ENCODE measurements around the gene RALGAPA2.

The RALGAPA2 gene

DNA sequence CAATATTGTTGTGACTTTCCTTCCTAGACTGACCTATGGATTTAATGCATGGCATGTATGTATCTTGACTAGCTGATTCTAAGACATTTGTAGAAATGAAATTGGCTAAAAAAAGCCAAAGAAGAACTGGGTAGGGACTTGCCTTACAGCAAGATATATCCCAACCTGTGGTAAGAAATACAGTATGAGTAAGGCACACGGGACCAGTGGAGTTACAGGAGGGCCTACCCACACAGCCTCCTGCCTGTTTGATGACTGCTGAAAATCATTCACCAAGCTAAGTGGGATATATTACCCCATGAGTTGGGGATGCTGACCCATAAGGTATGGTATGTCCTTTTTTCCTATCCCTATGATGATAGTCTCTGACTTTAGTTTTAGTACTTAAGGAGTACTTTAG is 232.3 kb downstream of the RALGAPA2 start:
- DNase-seq (ENCODE audit: low read depth in 4 of 4, low spot score in 1 of 4), result no peak

DNA sequence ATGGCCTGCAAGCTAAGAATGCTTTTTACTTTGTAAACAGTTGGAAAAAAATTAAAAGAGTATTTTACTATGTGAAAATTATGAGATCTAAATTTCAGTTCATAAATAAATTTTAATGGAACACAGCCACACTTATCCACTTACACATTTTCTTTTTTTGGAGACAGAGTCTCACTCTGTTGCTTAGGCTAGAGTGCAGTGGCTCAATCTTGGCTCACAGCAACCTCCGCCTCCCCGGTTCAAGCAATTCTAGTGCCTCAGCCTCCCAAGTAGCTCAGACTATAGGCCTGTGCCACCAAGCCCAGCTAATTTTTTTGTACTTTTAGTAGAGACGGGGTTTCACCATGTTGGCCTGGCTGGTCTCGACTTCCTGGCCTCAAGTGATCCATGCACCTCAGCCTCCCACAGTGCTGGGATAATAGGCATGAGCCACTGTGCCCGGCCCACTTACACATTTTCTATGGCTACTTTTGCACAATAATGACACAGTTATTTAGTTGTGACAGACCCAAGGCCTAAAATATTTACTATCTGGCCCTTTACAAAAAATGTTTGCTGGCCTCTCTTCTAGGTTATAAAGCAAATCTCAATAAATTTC is 234.9 kb downstream of the RALGAPA2 start:
- no peak for DNase-seq (ENCODE audit: low read depth in 4 of 4, low spot score in 1 of 4)

DNA sequence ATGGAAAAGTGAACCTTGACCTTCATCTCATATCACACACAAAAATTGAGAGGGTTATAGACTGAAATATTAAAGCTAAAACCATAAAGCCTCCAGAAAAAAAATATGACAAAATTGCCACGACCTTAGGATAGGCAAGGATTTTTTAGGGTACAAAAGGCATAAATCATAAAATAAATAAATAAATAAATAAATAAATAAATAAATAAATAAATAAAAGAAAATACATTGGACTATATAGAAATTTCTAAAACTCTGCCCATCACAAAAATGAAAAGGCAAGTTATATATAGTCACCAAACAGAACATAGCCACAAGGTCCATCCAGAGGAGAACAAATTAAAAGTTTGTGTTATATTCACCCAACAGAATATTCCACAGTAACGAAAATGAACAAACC is 235.9 kb downstream of the RALGAPA2 start:
- no peak for DNase-seq (ENCODE audit: low read depth in 4 of 4, low spot score in 1 of 4)

DNA sequence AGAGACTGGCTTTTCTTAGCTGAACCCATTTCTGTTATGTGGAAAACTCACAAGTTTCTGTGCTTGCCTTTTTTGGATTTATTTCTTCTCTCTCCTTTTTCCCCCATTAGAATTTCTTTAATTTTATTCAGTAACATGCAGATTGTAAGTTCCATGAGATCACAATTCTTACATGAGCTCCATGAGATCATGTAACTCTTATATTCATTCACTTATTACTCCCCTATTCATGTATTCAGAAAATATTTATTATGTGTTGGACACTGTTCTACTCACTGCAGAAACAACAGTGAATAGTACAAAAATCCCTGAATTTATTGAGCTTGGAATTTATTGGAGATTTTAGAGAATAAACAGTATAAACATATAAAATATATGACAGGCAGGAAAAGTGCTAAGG is 238.8 kb downstream of the RALGAPA2 start:
- no peak for DNase-seq (ENCODE audit: low read depth in 4 of 4, low spot score in 1 of 4)

DNA sequence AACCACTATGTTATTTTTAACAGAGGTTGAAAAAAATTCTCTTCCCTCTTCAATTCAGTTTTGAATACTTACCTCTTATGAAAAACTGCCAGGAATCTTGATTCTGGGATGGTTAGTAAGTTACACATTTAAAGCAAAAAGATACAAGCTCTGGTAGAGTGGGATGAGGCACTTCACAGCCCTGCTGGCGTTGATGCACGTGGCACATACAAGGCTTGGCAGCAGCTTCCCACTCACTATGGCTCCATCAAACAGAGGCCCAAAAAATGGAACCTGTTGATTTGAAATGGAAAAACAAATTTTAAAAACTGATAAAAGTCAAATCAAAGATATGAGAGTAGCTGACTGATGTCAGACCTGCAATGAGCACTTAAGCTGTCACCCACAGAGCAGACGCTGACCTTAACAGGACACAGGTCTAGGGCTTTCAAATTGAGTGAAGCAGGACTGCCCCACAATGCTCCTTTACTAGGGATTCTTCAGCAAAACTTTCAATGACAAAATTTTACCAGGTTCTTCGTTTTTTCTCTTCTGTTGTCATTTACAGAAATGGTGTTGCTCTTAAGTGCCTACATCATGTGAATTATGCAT is 239.7 kb downstream of the RALGAPA2 start:
- no peak for DNase-seq (ENCODE audit: low read depth in 4 of 4, low spot score in 1 of 4)

DNA sequence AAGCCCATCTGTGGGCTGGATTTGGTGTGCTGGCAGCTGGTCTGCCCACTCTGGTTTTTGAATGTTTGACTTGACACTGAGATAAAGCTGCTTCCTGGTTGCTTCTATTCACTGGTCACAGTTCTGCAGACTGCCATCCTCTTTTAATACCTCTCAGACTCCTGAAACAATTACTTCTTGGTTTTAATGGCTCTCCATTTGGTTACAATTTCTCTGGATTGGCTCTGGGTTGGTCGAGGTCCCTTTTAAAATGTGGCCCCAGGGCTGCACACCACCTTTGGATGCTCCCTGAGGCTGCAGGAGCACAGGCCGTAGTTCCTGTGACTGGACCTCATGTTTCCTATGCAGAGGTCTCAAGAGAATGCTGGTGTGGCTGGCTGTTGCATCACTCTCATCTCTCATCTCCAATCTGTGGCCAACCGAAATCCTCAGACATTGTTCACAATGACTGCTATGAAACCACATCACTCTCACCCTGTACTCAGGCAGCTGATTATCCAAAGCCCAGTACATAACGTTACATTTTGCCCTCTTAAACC is 246.0 kb downstream of the RALGAPA2 start:
- DNase-seq (ENCODE audit: low read depth in 4 of 4, low spot score in 1 of 4), result no peak

DNA sequence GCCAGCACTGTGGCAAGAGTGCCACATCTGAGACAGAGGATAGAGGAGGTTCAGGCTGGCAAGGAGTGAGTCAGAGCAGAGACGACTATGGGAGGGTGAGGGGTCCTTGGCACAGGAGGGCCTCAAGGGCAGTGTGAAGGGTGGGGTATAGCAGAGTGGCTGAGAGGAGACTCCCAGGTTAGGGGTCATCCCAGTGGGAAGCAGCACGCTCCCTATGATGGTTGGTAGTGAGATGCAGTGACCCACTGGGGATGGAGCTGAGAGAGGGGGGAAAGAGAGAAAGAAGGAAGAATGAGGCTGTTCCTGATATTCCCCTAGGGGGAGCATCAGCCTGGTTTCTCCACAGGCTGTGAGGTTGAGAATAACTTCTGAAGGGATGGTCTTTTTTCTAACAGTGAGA is 247.2 kb downstream of the RALGAPA2 start:
- DNase-seq (ENCODE audit: low read depth in 4 of 4, low spot score in 1 of 4), result no peak

DNA sequence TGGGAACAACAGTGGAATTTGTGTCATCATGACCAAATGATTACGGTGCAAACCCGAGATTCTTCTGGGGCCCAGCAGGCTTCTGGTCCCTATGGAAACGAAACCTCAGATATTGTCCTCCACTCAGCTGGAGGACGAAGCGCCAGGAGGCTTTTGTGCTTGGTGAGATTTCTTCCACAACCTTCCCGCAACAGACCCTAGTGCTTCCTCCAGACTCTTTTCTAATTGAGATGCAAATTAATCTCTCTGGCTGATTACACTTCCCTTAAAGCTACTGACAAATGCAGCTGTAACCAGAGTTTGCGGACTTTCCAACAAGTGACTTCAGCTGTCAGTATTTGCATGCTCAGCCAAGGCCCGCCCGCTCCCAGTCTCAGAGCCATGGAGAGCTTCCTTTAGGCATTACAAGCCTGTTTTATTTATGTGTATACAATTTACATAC is 248.5 kb downstream of the RALGAPA2 start:
- no peak for DNase-seq (ENCODE audit: low read depth in 4 of 4, low spot score in 1 of 4)

DNA sequence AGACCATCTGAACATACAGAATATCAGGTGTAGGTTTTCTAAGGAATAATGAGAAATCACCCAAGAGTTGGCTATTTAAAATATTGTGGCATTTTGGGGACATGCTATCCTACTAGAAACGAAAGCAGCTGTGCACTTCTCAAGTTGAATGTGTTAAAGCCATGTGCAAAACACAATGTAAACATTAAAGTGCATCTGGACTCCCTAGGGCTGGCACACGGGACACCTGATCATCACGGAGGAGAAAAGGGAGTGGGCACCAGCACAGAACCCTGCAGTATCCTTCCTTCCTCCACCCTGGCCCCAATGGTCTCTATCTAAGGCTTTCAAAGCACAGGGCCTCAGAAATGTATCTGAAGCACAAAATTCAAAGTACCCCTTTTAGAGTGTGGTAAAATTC is 250.3 kb downstream of the RALGAPA2 start:
- no peak for DNase-seq (ENCODE audit: low read depth in 4 of 4, low spot score in 1 of 4)

DNA sequence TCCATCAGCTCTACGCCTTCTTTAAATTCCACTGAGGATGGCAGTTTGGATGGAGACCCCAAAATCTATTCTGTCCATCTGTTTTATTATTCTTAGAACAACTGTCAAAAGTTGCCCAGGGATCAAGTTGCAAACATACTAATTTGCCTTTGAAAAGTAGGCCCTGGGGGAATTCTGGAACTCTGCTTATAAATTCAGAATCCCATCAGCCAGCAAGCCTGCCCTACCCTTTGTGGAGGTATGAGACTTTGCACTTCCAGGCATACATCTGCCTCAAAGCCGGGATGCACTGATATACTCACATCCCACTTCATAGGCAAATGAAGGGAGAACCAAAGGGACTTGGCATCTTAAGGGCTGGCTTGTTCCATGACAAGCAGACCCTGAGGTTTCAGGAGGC is 250.9 kb downstream of the RALGAPA2 start:
- DNase-seq (ENCODE audit: low read depth in 4 of 4, low spot score in 1 of 4), result no peak

DNA sequence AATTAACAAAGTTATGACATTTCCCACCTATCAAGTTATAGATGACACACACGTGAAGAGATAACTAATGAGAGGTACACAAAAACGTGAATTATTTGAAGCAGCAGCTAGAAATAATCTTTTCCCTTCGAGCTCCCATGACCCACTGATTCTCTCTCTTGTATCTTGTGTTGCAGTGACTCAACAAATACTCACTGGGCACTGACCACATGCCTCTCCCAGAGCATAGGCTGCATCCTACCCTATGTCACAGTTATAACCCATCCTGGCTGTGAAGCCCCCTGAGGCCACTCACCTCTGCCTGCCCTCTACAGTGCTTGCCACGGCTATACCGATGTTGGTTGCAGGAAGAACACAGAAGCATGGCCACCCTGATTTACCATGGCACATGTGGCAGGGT is 252.7 kb downstream of the RALGAPA2 start:
- no peak for DNase-seq (ENCODE audit: low read depth in 4 of 4, low spot score in 1 of 4)

DNA sequence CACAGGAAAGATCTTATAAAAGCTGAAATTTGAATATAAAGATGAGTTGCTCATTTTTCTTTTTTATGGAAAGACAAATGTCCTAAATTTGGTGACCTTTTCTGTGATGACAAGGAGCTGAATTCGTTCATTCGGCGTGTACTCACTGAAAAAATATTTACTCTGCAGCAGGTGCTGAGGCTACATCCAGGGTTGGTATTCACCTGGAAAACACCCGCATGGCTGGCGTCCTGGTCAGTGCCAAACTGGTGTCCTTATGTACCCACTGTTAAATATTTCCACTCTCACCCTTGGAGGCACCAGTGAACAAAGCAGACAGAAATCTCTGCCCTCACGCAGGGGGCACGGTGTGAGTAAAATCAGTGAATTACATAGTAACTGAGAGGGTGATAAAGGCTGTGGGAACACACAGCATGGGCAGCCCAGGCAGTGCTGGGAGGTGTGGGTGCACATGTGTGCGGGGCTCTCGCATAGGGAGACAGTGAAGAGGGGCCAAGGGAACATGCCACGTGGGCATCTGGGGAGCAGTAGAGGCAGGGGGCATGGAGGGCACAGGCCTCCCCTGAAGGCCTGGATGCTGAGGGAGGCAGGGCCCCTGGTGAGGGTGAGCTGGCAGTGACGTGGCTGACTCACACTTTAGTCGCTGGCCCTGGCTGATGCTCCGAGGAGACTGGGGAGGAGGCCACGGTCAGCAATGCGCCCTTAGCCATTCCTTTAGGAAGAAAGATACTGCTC is 254.9 kb downstream of the RALGAPA2 start:
- no peak for DNase-seq (ENCODE audit: low read depth in 4 of 4, low spot score in 1 of 4)

DNA sequence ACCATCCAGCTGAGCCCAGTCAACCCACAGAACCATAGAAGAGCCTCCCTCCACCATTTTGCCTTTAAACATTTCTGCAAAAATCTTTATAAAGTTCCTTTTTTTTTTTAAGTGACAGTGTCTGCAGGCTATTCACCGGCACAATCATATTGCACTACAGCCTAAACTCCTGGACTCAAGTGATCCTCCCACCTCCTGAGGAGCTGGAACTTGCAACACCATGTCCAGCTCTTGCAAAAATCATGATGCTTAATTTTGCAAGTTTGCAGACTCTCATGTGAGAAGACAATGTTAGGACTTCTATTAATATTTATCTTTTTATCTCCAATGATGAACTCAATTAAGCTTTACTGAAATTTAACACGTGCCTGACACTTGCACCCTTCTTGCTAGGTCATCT is 255.7 kb downstream of the RALGAPA2 start:
- DNase-seq (ENCODE audit: low read depth in 4 of 4, low spot score in 1 of 4), result no peak

DNA sequence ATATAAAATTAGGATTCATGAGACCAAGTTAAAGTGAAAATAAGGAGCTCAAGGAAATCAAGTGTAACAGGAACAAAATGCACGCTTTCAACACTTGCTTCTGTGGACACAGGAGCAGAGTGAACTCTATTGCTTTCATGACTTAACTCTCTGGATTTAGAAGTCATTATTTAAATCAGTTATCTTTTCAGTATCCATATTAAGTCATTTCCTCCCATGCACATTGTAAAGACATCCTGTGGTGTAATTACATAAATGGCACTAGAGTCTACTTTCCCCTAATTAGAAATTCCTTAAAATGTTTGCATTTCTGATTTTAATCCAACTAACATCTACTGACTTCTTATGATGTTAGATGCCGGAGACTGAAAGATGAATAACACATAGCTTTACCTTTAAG is 256.5 kb downstream of the RALGAPA2 start:
- DNase-seq (ENCODE audit: low read depth in 4 of 4, low spot score in 1 of 4), result no peak

DNA sequence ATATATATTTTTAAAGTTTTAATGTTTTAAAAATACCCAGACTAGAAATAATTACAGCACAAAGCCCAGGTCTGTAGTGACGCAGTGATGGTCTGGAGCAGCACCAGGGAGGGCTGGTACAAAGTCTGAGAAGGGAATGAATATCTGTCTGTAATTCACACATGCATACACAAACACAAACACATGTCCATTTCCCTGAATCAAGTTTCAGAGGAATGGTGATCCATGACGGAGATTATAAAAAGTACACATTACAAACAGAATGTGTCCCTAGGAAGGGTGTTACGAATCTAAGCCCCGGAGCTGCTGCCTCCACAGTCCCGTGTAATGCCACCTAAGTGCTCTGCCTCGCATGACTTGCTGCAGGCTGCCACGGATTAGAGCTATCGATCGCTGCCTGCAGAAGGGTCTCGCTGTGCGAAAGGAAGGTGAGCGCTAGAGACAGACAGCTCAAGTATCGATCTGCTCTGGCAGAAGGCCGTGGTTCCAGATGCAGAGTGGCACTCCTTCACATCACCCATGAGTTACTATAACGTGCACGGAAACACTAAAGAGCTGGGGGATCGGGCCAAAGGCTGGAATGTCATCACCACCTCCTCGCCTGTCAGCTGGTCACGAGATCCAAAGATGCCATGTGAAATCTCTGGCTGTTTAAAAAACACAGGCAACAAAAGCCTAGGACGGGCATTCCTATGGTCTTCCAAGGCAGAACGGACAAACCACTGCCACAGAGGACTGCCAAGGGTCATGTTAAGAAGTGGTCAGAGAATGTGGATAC is 257.4 kb downstream of the RALGAPA2 start:
- no peak for DNase-seq (ENCODE audit: low read depth in 4 of 4, low spot score in 1 of 4)

DNA sequence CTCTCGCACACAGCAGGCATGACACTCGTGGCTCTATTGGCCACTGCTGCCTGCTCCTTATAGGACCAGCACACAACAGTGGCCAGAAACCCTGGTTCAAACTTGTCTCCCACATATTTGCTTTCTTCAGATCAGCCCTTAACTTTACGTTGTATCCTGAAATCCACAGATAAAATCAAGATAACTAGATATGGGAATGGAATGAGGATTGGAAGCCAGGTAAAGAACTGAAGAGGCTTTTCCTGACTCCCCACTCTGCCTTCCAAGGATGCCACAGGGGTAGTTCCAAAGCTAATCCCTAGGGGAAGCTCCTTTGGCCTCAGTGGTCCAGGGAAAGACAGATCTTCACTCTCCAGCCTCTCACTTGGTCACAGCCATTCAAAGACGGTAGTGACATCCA is 258.1 kb downstream of the RALGAPA2 start:
- no peak for DNase-seq (ENCODE audit: low read depth in 4 of 4, low spot score in 1 of 4)

DNA sequence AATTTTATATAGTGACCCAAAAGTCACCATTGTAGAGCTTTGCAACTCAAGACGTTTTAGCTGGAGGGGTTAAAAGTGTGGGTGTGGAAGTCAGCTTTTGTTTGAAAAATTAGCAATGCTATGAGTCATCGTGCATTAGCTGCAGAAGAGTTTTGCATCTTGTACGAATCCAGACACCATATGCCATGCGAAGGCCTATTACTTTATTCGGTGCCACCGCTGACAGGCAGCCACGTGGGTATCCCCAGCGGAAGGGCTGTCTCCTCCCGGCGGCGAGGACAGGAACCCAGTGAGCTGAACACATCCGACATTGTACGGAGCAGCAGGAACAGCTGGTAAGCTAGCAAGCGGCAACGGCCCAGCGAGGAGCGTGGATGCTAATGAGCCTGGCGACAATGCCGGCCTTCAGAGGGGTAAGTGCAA is 260.2 kb downstream of the RALGAPA2 start:
- peak; percentile 20 to 54 (median 36) for DNase-seq (ENCODE audit: low read depth in 4 of 4, low spot score in 1 of 4)

DNA sequence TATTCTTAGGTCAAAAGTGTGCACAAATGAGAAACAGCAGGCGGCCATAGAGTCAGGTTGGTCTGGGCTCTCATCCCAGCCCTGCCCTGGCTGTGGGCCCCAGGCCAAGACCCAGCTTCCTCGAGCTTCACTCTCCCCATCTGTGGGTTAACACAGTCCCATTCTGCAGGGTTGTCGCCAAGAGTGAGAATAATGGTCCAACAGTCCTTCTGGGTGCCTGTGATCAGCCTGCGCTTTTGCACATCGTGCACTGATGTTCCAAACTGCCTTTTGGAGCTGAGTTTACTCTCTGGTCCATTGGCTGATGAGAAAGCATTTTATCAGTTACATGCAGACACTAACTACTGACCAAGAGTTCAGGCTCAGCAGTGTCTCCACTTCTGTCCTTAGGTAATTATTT is 261.9 kb downstream of the RALGAPA2 start:
- DNase-seq (ENCODE audit: low read depth in 4 of 4, low spot score in 1 of 4), result no peak

DNA sequence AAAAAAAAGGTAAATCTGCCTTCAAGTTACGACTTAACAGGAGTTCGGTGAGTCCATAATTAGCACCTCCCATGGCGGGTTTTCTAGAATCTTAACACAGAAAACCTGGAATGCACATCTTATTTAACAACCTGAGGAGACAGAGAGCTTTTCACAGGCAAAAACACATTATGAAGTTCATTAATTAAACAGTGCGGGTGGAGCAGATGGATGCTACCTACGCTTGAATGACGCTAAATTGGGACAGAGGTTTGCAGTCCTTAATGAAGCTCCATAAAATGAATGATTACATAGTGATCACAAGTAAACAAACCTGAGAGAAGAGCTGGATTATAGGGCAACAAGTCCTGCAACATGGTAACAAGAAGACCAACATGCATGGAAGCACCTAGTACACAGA is 263.6 kb downstream of the RALGAPA2 start:
- DNase-seq (ENCODE audit: low read depth in 4 of 4, low spot score in 1 of 4), result no peak

DNA sequence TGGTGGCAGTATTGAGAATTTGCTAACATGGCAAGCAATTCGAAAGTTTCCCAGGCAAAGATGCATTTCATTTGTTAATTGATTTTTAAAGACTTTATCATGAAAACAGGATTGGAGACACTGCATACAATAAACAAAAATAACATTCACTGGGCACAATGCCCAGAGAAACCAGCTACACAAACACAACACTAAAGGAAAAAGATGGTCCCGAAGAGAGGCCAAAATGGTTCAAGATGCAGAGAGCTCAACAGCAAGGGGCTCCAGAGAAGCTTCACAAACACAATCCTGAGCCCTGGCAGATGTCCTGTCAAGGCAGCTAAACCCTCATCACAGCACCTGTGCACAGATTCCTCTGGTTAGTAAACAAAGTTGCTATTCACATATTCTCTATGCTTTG is 265.2 kb downstream of the RALGAPA2 start:
- no peak for DNase-seq (ENCODE audit: low read depth in 4 of 4, low spot score in 1 of 4)

DNA sequence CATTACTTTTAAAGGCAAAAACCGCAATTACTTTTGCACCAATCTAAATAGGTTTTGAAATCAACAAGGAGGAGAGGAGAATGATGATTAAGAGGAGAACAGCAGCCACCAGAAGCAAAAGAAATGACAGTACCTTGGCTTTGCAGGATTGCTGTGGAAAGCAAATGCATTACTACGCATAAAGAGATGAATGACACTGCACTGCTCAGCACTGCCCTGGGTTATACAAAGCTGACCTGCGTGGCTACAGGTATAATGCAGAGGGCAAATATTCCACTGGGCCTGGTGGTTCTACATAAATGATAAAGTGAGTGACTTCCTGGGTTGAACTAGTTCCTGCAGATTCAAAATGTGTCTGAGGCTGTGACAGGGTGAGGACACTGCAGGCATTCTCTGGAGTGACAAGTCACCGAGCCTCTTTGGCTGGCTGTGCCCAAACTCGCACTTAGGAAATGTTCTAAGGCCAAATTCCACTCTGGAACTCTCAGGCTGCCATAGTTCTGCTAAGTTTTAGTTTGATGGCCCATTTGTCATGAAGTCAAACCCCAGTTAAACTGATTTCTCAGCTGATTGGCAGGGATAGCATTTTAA is 265.9 kb downstream of the RALGAPA2 start:
- DNase-seq (ENCODE audit: low read depth in 4 of 4, low spot score in 1 of 4), result no peak

Data from stimulated activated CD4-positive, alpha-beta T cell treated with anti-CD3 and anti-CD28 coated beads, Interleukin-1b, Interleukin-23, amount 100 ng/mL, for 24 hours (primary cell).